Stimulated activated CD8-positive, alpha-beta memory T cell treated with anti-CD3 and anti-CD28 coated beads, Interleukin-4, amount 100 ng/mL, for 1 hour (primary cell): Measurements from ENCODE around the gene TRIP6.

ENCODE experiments used
- DNase-seq, 2 donors: peaks; one replicate each; pipeline ENCODE4 v3.0.0-alpha.2; 2020; ENCODE audit warnings: low read depth in 2 of 2, low spot score in 1 of 2

The TRIP6 gene

GRCh38 chr7:100888988-100889750 lies 22.0 kb downstream of the TRIP6 start, which contains the start of gene UFSP1:
Gene UFSP1, minus strand, starts transcription at chr7:100889715. Its CDS starts 444 bp downstream, at chr7:100889271.
- DNase-seq = no peak

- DNase-seq = no peak
These were observed 23.7 kb downstream of the TRIP6 start for GRCh38 chr7:100890653-100891567.

GRCh38 chr7:100891568-100892247 lies 24.5 kb downstream of the TRIP6 start:
- no peak for DNase-seq

GRCh38 chr7:100892364-100893317 lies 25.5 kb downstream of the TRIP6 start:
- DNase-seq = no peak

- DNase-seq = no peak
These were observed 26.2 kb downstream of the TRIP6 start for GRCh38 chr7:100893318-100893895.

GRCh38 chr7:100893910-100894721 lies 26.9 kb downstream of the TRIP6 start:
- DNase-seq = no peak

- DNase-seq = no peak
These were observed 27.9 kb downstream of the TRIP6 start for GRCh38 chr7:100894860-100895700.

GRCh38 chr7:100895701-100895955 lies 28.4 kb downstream of the TRIP6 start, which contains the start of gene ACHE:
Gene ACHE, minus strand, starts transcription at chr7:100895888. Its CDS starts 1,656 bp downstream, at chr7:100894232.
- no peak for DNase-seq

- no peak for DNase-seq
These were observed 29.0 kb downstream of the TRIP6 start for GRCh38 chr7:100895956-100896731.

GRCh38 chr7:100896732-100897608 lies 29.8 kb downstream of the TRIP6 start:
- DNase-seq = peak in 1 of 2 donors; percentile 44

- no peak for DNase-seq
These were observed 30.7 kb downstream of the TRIP6 start for GRCh38 chr7:100897772-100898454.

GRCh38 chr7:100899432-100899831 lies 32.2 kb downstream of the TRIP6 start:
- DNase-seq = no peak

- DNase-seq = no peak
These were observed 33.8 kb downstream of the TRIP6 start for GRCh38 chr7:100900978-100901377.

- DNase-seq = no peak
These were observed 34.7 kb downstream of the TRIP6 start for GRCh38 chr7:100901921-100902332.

- DNase-seq = no peak
These were observed 35.5 kb downstream of the TRIP6 start for GRCh38 chr7:100902638-100903037.

- DNase-seq = no peak
These were observed 41.3 kb downstream of the TRIP6 start for GRCh38 chr7:100908512-100908911.
